GM23248 (cell line): ENCODE measurements around the gene ETS1. TPM values are rescaled to one million over a fixed set of nuclear protein-coding genes. Genes with fewer than 3 reads are reported as not detected.

Source experiments
- DNase-seq: peaks from one replicate; pipeline ENCODE4 v3.0.0-alpha.2; 2015
- H2AFZ ChIP-seq: fragments of 200-600 bp; sonication (generic); 2 replicates; pipeline ENCODE4 v1.6.1; 2016; ENCODE audit warnings: antibody characterized with exemption
- H3F3A ChIP-seq: fragments of 200-600 bp; sonication (generic); 2 replicates; pipeline ENCODE4 v1.6.1; 2016; ENCODE audit warnings: mild to moderate bottlenecking, antibody characterized with exemption, mixed run types; ENCODE audit not compliant: insufficient read depth
- H3K27ac ChIP-seq: fragments of 200-600 bp; sonication (generic); 2 replicates; pipeline ENCODE4 v1.5.1; 2016; ENCODE audit warnings: mild to moderate bottlenecking
- H3K27me3 ChIP-seq: fragments of 200-600 bp; sonication (generic); replicated peaks from 2 replicates; pipeline ENCODE4 v1.6.1; 2016; ENCODE audit warnings: mild to moderate bottlenecking; ENCODE audit not compliant: insufficient read depth
- H3K36me3 ChIP-seq: fragments of 200-600 bp; sonication (generic); 2 replicates; pipeline ENCODE4 v1.6.1; 2016; ENCODE audit warnings: low read depth, mild to moderate bottlenecking
- H3K4me1 ChIP-seq: fragments of 200-600 bp; sonication (generic); 2 replicates; pipeline ENCODE4 v1.6.1; 2016; ENCODE audit warnings: mild to moderate bottlenecking; ENCODE audit not compliant: insufficient read depth
- H3K4me2 ChIP-seq: fragments of 200-600 bp; sonication (generic); one replicate; pipeline ENCODE4 v1.6.1; 2016; ENCODE audit warnings: mild to moderate bottlenecking; ENCODE audit not compliant: unreplicated experiment
- H3K4me3 ChIP-seq: fragments of 200-600 bp; sonication (generic); 2 replicates; pipeline ENCODE4 v1.5.1; 2016; ENCODE audit warnings: mild to moderate bottlenecking
- H3K79me2 ChIP-seq: fragments of 200-600 bp; sonication (generic); 2 replicates; pipeline ENCODE4 v1.6.1; 2016; ENCODE audit warnings: mild to moderate bottlenecking; ENCODE audit not compliant: insufficient read depth
- H3K9ac ChIP-seq: fragments of 200-600 bp; sonication (generic); 2 replicates; pipeline ENCODE4 v1.6.1; 2016; ENCODE audit warnings: mild to moderate bottlenecking
- H3K9me2 ChIP-seq: fragments of 200-600 bp; sonication (generic); 2 replicates; pipeline ENCODE4 v1.6.1; 2016; ENCODE audit warnings: mixed run types, mild to moderate bottlenecking, moderate library complexity; ENCODE audit not compliant: insufficient read depth
- H3K9me3 ChIP-seq: fragments of 200-600 bp; sonication (generic); one replicate; pipeline ENCODE4 v1.6.1; 2017; ENCODE audit warnings: low read depth
- H4K20me1 ChIP-seq: fragments of 200-600 bp; sonication (generic); 2 replicates; pipeline ENCODE4 v1.6.0; 2016; ENCODE audit not compliant: insufficient read depth
- EZH2 ChIP-seq: fragments of 200-600 bp; sonication (generic); IDR thresholded peaks from 2 replicates; pipeline ENCODE4 v1.6.1; 2018; ENCODE audit warnings: antibody characterized with exemption, mild to moderate bottlenecking; ENCODE audit not compliant: insufficient read depth, poor library complexity, severe bottlenecking
- EZH2phosphoT487 ChIP-seq: fragments of 200-600 bp; sonication (generic); IDR thresholded peaks from 2 replicates; pipeline ENCODE4 v1.6.1; 2018; ENCODE audit warnings: antibody characterized with exemption, moderate library complexity, mild to moderate bottlenecking, low read depth; ENCODE audit not compliant: insufficient read depth
- WGBS, 2 experiments: methylation state at CpG; one replicate each; pipeline ENCODE4 v1.1.6; 2015 to 2017; ENCODE audit warnings: low lambda C conversion rate in 2 of 2, low coverage in 1 of 2; ENCODE audit errors: missing lambda C conversion rate in 2 of 2; 5-methylcytosine and 5-hydroxymethylcytosine counted together
- in situ Hi-C: fragments of 300-500 bp; cut with MboI; formaldehyde crosslinking; loops from 2 replicates; pipeline ENCODE4 v1.15.0; 2020
- polyA plus RNA-seq: library from polyadenylated mRNA; unstranded; fragments of >200 nt; fragmentation: Nextera tagmentation; extraction: Ambion mirVana; gene quantifications from 2 replicates; pipeline ENCODE4 v1.2.1, GENCODE V29; 2016
- total RNA-seq: library from RNA; depleted of rRNA; stranded (reverse); fragments of >200 nt; shearing (Covaris generic); gene quantifications from 2 replicates; pipeline ENCODE4 v1.2.3, GENCODE V29; 2014

ETS1 gene
- total and polyA plus RNA-seq, 2 experiments from 2014 or later: 19.9 to 61.0 TPM

GRCh38 chr11:128506999-128507611 is 80.3 kb downstream of the ETS1 start:
- H3K27ac ChIP-seq: peak overlapping the region; percentile 98
- H3K36me3 ChIP-seq: peaks cover 16% of the 10 kb centered on the region; the same call in 1 of the 2 replicates
- peaks cover 96% of the 10 kb centered on the region for H3K79me2 ChIP-seq
- peak overlapping the region; percentile 87 for H3K4me2 ChIP-seq
- H3K4me3 ChIP-seq: peak overlapping the region; percentile 56
- TF ChIP-seq EZH2phosphoT487: no peak
- TF ChIP-seq EZH2: no peak
- peak overlapping the region; percentile 74 for H3K9ac ChIP-seq
- peaks cover 30% of the 10 kb centered on the region for H4K20me1 ChIP-seq
- no peak overlapping the region for H2AFZ ChIP-seq
- peaks cover 85% of the 10 kb centered on the region for H3K4me1 ChIP-seq
- H3K9me3 ChIP-seq: no peaks in the 10 kb centered on the region
- H3F3A ChIP-seq: peaks cover 94% of the 10 kb centered on the region
- WGBS, 2 experiments: 3% methylated on average over 12 of the region's 12 CpGs
- no peaks in the 10 kb centered on the region for H3K27me3 ChIP-seq
- in situ Hi-C loops: loop anchor here (25.0 kb wide), 1 partner anchor 470 kb away; no protein-coding TSS in a partner anchor
- peak; percentile 99 for DNase-seq
- H3K9me2 ChIP-seq: no peaks in the 10 kb centered on the region

DNA sequence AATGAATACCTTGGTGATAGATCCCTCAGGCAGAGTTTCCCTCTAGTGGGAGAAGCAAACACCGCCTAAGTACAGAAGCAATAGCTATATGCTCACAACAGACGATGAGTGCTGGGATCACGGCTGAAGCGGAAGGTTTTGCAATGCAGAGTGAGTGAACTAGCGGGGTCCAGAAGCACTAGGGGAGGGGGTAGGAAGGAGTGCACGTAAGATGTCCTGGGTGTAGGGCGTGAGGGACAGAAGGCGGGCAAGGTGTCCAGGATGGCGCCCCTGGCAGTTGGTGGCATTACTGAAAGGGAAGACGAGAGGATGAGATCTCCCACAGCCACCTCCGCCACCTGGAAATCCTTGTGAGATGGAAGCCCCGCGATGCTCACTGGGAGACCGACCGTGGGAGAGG is 81.0 kb downstream of the ETS1 start:
- TF ChIP-seq EZH2: no peak
- no peak for TF ChIP-seq EZH2phosphoT487
- Histone ChIP-seq H3K27me3 (no peaks in the 10 kb centered on the region), H3K36me3 (peaks cover 9% of the 10 kb centered on the region; the same call in 1 of the 2 replicates), H3K9me2 (no peaks in the 10 kb centered on the region), H3K9me3 (no peaks in the 10 kb centered on the region), H4K20me1 (peaks cover 26% of the 10 kb centered on the region), H3F3A (peaks cover 94% of the 10 kb centered on the region), H3K79me2 (peaks cover 96% of the 10 kb centered on the region), H3K4me2 (peak overlapping the region; percentile 51), H3K4me1 (peaks cover 93% of the 10 kb centered on the region), H3K9ac (peak overlapping the region; percentile 74), H3K27ac (peak overlapping the region; percentile 98), H2AFZ (no peak overlapping the region), H3K4me3 (no peak overlapping the region)
- in situ Hi-C loops: loop anchor here (25.0 kb wide), 1 partner anchor 469 kb away; no protein-coding TSS in a partner anchor
- no peak for DNase-seq
- 92 to 94% methylated on average over 15 of the region's 15 CpGs for WGBS, 2 experiments

DNA sequence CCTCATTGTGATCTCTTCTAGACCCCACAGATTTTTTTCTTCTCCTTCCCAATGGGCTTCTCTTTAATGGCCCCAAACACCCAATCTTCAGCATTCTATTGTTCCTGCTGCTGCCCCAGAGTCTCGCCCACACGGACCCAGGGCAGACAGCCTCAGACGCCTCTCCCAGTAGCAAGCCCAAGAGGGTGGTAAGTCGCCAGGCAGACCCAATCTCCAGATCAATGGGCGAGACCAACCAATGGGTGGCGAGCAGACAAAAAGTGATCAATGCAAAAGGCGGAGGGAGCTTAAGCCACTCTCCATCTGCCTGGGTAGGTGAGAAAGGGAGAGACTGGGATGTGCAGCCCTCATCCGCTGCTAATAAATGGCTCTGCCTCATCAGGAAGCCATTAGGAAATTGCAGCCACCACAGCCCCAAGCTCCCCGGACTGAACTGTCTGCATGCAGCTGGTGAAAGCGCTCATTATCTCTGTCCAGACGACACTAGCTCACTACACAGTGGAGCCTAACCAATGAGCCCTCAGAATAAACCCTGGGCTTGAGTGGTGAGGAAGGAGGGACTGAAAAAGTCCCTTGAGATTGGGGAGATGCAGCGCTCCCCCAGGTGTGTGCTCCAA is 81.8 kb downstream of the ETS1 start:
- Histone ChIP-seq H3K79me2 (peaks cover 96% of the 10 kb centered on the region), H3F3A (peaks cover 94% of the 10 kb centered on the region), H4K20me1 (peaks cover 22% of the 10 kb centered on the region), H3K27ac (peak overlapping the region; percentile 98), H3K9ac (no peak overlapping the region), H3K4me1 (peaks cover 95% of the 10 kb centered on the region), H3K9me2 (no peaks in the 10 kb centered on the region), H3K9me3 (no peaks in the 10 kb centered on the region), H3K4me2 (no peak overlapping the region), H3K36me3 (peaks cover 6% of the 10 kb centered on the region; the same call in 1 of the 2 replicates), H2AFZ (no peak overlapping the region), H3K4me3 (no peak overlapping the region), H3K27me3 (no peaks in the 10 kb centered on the region)
- in situ Hi-C loops: loop anchor here (25.0 kb wide), 1 partner anchor 468 kb away; no protein-coding TSS in a partner anchor
- WGBS, 2 experiments: 97 to 98% methylated on average over 12 of the region's 12 CpGs
- DNase-seq: no peak
- TF ChIP-seq EZH2 (no peak), EZH2phosphoT487 (no peak)

- TF ChIP-seq EZH2phosphoT487 (no peak), EZH2 (no peak)
- Histone ChIP-seq H3K27ac (peak overlapping the region; percentile 98), H3K9me2 (no peaks in the 10 kb centered on the region), H3K9me3 (no peaks in the 10 kb centered on the region), H3F3A (peaks cover 86% of the 10 kb centered on the region), H2AFZ (no peak overlapping the region), H3K27me3 (no peaks in the 10 kb centered on the region), H3K4me1 (peaks cover 95% of the 10 kb centered on the region), H4K20me1 (peaks cover 17% of the 10 kb centered on the region; the same call in 1 of the 2 replicates), H3K4me3 (no peak overlapping the region), H3K9ac (peak overlapping the region; percentile 62), H3K36me3 (peaks cover 6% of the 10 kb centered on the region; the same call in 1 of the 2 replicates), H3K79me2 (peaks cover 96% of the 10 kb centered on the region), H3K4me2 (peak overlapping the region; percentile 63)
- 93 to 96% methylated on average over 2 of the region's 2 CpGs for WGBS, 2 experiments
- peak; percentile 60 for DNase-seq
- in situ Hi-C loops: loop anchor here (25.0 kb wide), 1 partner anchor 467 kb away; no protein-coding TSS in a partner anchor
Observed at GRCh38 chr11:128504486-128504885, 82.9 kb downstream of the ETS1 start.
